GM21576 (cell line): ENCODE measurements around the gene CYP51A1.
A peak's percentile ranks its signal among the peaks of the same experiment; 100 is the strongest.
"Not testable (repeated sequence)": the region's sequence is repeated elsewhere in the genome, so short reads cannot be mapped to it uniquely, and the experiment has no call there.

Source experiments
- ATAC-seq: cut with Tn5 transposase; IDR thresholded peaks from one replicate; pipeline ENCODE4 v1.9.1; 2021; ENCODE audit warnings: mild to moderate bottlenecking, moderate library complexity; ENCODE audit not compliant: unreplicated experiment

CYP51A1 gene

GRCh38 chr7:92134271-92135051, at the start of gene CYP51A1:
Gene CYP51A1, minus strand, starts transcription at chr7:92134477. Its CDS starts 113 bp downstream, at chr7:92134364.
- peak; percentile 88 for ATAC-seq

GRCh38 chr7:92178928-92179924, 44.9 kb upstream of the CYP51A1 start, which contains the start of gene LRRD1:
Gene LRRD1, minus strand, starts transcription at chr7:92179142. Its CDS starts 13,940 bp downstream, at chr7:92165202.
- ATAC-seq, result peak; percentile 99

- ATAC-seq, result no peak
Measured at GRCh38 chr7:92177362-92177761, 43.1 kb upstream of the CYP51A1 start.

GRCh38 chr7:92169529-92169928, 35.3 kb upstream of the CYP51A1 start:
- ATAC-seq, result not testable (repeated sequence)

GRCh38 chr7:92161271-92161670, 27.0 kb upstream of the CYP51A1 start:
- ATAC-seq, result no peak

- peak; percentile 62 for ATAC-seq
Measured at GRCh38 chr7:92158660-92159575, 24.6 kb upstream of the CYP51A1 start.

- no peak for ATAC-seq
Measured at GRCh38 chr7:92156990-92157389, 22.7 kb upstream of the CYP51A1 start.

- ATAC-seq, result no peak
Measured at GRCh38 chr7:92155108-92155739, 20.9 kb upstream of the CYP51A1 start.

- no peak for ATAC-seq
Measured at GRCh38 chr7:92150450-92151017, 16.3 kb upstream of the CYP51A1 start.

GRCh38 chr7:92149736-92150239, 15.5 kb upstream of the CYP51A1 start:
- ATAC-seq, result no peak

- not testable (repeated sequence) for ATAC-seq
Measured at GRCh38 chr7:92143192-92143880, 9.1 kb upstream of the CYP51A1 start.

- ATAC-seq, result not testable (repeated sequence)
Measured at GRCh38 chr7:92142791-92143190, 8.5 kb upstream of the CYP51A1 start.

GRCh38 chr7:92141161-92141560, 6.9 kb upstream of the CYP51A1 start:
- ATAC-seq, result no peak

- ATAC-seq, result no peak
Measured at GRCh38 chr7:92137557-92137956, 3.3 kb upstream of the CYP51A1 start.

- no peak for ATAC-seq
Measured at GRCh38 chr7:92135052-92135889, 994 bp upstream of the CYP51A1 start.

GRCh38 chr7:92133737-92134270, 473 bp downstream of the CYP51A1 start:
- ATAC-seq, result peak; percentile 29

GRCh38 chr7:92133133-92133736, 1.0 kb downstream of the CYP51A1 start:
- ATAC-seq, result peak; percentile 16
